Erythroblast (primary cell): ENCODE measurements around the gene MYO18A.

ENCODE experiments used
- GATA1 ChIP-seq: IDR thresholded peaks from 2 replicates; pipeline ENCODE4 v1.6.1; 2011; ENCODE audit warnings: low read depth, mild to moderate bottlenecking, control low read depth, low read length, moderate library complexity
- POLR2A ChIP-seq: IDR thresholded peaks from 2 replicates; pipeline ENCODE4 v1.6.1; 2011; ENCODE audit warnings: mild to moderate bottlenecking, low read length

- TF ChIP-seq POLR2A = no peak
- no peak for TF ChIP-seq GATA1
Measured at GRCh38 chr17:29138184-29138955, 41.8 kb downstream of the MYO18A start.
